Ovary (tissue), 3 donors: Measurements from ENCODE around the gene WDR1.

Experiments
- CTCF ChIP-seq, 3 donors: fragments of 450-650 bp in 2 of 3; fragments of 200-600 bp in 1 of 3; IDR thresholded peaks; one replicate each; pipeline versions ENCODE4 v1.5.1 to v1.8.0; 2016 to 2022; ENCODE audit warnings: antibody characterized with exemption in 3 of 3, mild to moderate bottlenecking in 1 of 3
- POLR2A ChIP-seq: fragments of 450-650 bp; IDR thresholded peaks from one replicate; pipeline ENCODE4 v1.6.1; 2017; ENCODE audit warnings: antibody characterized with exemption, mild to moderate bottlenecking, moderate library complexity
- donor health status: DM: no; HTN: no; CAD: no.

DNA sequence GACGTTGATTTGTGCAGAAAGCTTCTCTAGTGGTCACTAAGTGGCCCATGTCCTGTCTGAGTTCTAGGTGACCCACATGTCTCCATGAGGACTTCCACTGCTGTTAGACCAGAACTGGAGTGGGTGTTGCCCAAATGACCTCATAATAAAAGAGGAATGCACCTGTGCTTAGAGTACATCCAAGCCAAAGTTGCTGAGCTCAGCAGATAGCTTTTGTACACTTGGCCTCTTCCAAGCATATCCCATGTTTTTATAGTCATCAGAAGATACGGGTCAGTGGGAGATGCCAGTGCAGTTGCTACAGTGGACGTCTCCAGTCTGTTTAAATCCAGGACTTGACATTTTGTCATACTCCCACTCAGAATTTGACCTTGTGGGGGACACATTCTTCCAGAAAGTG lies 37.6 kb upstream of the WDR1 start:
- TF ChIP-seq CTCF (IDR thresholded peaks at IDR 0.05): no peak
- TF ChIP-seq POLR2A: no peak
